GM10266 (cell line): Measurements from ENCODE around the gene GNG4.

Source experiments
- DNase-seq: peaks from one replicate; pipeline ENCODE4 v3.0.0; 2012; ENCODE audit errors: extremely low spot score
- CTCF ChIP-seq: IDR thresholded peaks from 2 replicates; pipeline ENCODE4 v1.5.1; 2012; ENCODE audit warnings: mild to moderate bottlenecking, low read depth; ENCODE audit not compliant: control insufficient read depth, insufficient read depth; ENCODE audit errors: missing control alignments

The GNG4 gene

GRCh38 chr1:235566084-235566483 lies 83.5 kb downstream of the GNG4 start:
- TF ChIP-seq CTCF: no peak
- DNase-seq: no peak

DNA sequence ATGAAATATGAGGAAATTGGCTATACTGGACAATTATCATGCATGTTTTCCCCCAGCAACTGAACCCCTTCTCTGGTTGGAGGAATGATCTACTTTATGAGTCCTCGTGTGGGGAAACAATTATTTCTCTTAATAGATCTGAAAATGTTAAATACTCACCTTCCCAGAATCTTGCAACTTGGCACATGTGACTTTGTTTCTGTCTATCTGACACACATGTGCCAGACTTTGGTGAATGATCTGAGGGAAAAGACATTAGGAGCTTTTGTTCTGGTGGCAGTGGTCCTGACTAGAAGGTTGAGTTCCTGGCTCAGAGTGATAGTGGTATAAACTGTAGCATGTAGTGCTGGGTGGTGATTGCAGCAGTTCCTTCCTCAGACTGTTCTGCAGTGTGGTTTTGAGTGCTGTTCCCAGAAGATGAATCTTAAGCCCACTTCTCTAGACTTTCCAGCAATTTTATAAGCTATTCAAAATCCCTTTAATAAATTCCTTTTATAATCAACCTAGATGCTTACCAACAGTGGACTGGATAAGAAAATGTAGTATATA lies 86.0 kb downstream of the GNG4 start:
- TF ChIP-seq CTCF: no peak
- DNase-seq: no peak

DNA sequence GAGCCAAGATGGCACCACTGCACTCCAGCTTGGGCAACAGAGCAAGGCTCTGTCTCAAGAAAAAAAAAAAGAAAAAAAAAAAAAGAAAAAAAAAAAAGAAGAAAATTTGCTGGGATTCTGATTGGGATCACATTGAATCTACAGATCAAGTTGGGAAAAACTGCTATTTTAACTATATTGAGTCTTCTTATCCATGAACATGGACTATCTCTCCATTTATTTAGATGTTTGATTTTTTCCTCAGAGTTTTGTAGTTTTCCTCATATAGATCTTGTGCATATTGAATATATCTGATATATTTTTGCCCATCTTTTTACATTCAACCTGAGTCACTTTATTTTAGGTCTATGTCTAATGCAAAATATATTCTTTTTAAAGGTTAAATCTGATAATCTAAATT lies 87.0 kb downstream of the GNG4 start:
- DNase-seq: no peak
- TF ChIP-seq CTCF: no peak

DNA sequence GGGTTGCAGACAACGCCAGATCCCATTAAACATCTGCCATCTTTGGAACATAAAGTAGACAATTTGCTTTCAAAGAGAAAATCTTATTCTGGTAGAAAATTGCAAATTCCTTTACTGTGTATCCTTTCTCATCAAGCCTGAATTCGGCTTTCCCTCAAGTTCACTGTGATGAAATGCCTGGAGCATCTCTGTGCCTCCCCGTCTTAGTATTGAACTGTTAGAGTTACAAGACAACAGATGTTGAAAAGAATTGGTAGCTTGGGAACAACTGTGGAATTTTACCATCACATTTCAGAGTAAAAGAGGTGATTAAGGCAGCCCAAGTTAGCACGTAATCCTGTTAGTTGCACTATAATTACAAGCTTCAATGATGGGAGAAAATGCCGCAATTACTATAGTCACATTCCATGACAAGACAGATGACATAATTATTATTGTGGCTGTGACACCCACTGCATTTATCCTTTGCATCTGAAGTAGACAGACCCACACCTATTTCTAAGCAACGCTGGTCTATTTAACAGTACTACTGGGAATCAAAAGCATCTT lies 90.9 kb downstream of the GNG4 start:
- TF ChIP-seq CTCF: no peak
- DNase-seq: no peak

GRCh38 chr1:235557495-235557894 lies 92.1 kb downstream of the GNG4 start:
- TF ChIP-seq CTCF: peak; percentile 9
- no peak for DNase-seq

GRCh38 chr1:235556807-235557206 lies 92.8 kb downstream of the GNG4 start:
- no peak for DNase-seq
- TF ChIP-seq CTCF: no peak

DNA sequence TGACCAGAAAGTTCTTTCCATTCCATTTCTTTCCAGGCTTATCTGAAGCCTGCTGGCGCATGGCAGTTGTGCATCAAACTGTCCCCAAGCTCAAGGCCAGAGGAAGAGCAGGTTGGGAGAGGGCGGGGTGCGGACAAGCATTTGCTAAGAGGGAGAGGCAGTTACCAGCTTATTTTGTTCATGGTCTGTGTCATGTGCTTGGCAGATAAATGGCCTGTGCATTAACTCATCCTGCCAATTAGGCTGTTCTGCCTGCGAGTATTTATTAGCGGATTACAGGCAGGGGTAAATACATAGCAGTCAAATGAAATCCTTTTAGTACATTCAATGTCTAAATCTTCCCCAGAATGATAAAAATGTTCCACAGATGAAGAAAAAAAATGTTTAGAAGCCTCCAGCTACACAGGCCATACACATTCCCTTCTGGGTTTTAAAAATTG lies 96.5 kb downstream of the GNG4 start:
- DNase-seq: no peak
- no peak for TF ChIP-seq CTCF
